ENCODE data around the gene PHC2.

GRCh38 chr1:33332881-33333280 is 98.0 kb downstream of the PHC2 start:
- no peak for TF ChIP-seq SMC3 (conservative IDR thresholded peaks at IDR 0.05; ENCODE audit: poor library complexity)
- no peak for TF ChIP-seq CTCF (IDR thresholded peaks at IDR 0.05; ENCODE audit: poor library complexity, severe bottlenecking)
- no peak for TF ChIP-seq REST (IDR thresholded peaks at IDR 0.05; ENCODE audit: borderline replicate concordance)
- no peak for TF ChIP-seq EZH2 (IDR thresholded peaks at IDR 0.05; ENCODE audit: borderline replicate concordance, insufficient read depth, low read length, poor library complexity, severe bottlenecking)
- TF ChIP-seq EP300 (conservative IDR thresholded peaks at IDR 0.05; ENCODE audit: poor library complexity, severe bottlenecking) = no peak

All from neural cell (in vitro differentiated cells).